Lower lobe of right lung (tissue), 2 donors: ENCODE results near the gene EXD3. TPM values are rescaled to one million over a fixed set of nuclear protein-coding genes. Genes with fewer than 3 reads are reported as not detected.
A peak's percentile ranks its signal among the peaks of the same experiment; 100 is the strongest.

Experiments used
- ATAC-seq, 2 donors: fragments of 200-7000 bp; cut with Tn5 transposase; one replicate each; pipeline ENCODE4 v1.9.1; 2020 to 2022; ENCODE audit warnings: mild to moderate bottlenecking in 2 of 2, moderate library complexity in 2 of 2
- DNase-seq: peaks from one replicate; pipeline ENCODE4 v3.0.0-alpha.2; 2020
- H3K27ac ChIP-seq: fragments of 200-600 bp; one replicate; pipeline ENCODE4 v1.8.0; 2022
- H3K27me3 ChIP-seq: fragments of 200-600 bp; one replicate; pipeline ENCODE4 v1.8.0; 2022; ENCODE audit warnings: low read depth
- H3K36me3 ChIP-seq: fragments of 200-600 bp; one replicate; pipeline ENCODE4 v1.8.0; 2022; ENCODE audit warnings: mild to moderate bottlenecking
- H3K4me1 ChIP-seq: fragments of 200-600 bp; one replicate; pipeline ENCODE4 v1.8.0; 2022
- H3K4me3 ChIP-seq: fragments of 200-600 bp; one replicate; pipeline ENCODE4 v1.8.0; 2022; ENCODE audit warnings: mild to moderate bottlenecking
- H3K9me3 ChIP-seq: fragments of 200-600 bp; one replicate; pipeline ENCODE4 v1.8.0; 2022
- intact Hi-C: fragments of 100-400 bp; cut with DNase I; formaldehyde crosslinking; loops from one replicate; pipeline ENCODE4 v1.11.0; 2022
- total RNA-seq: library from RNA; stranded (reverse); fragmentation: NEBNext Ultra II Directional; extraction: Animal tissue kit (Norgen Biotek cat#: 25700); gene quantifications from one replicate; pipeline ENCODE4 v1.2.1, GENCODE V29; 2021
- TF ChIP-seq, protein P1 (sequence below): fragments of 200-600 bp; IDR thresholded peaks from one replicate; pipeline ENCODE4 v1.8.0; 2022; ENCODE audit warnings: antibody characterized with exemption, mild to moderate bottlenecking
- donor health status: DM: no; HTN: yes; CAD: no; lungs with severe emphysema.

The EXD3 gene
- total RNA-seq, 1 donor from 2014 or later = 25.2 TPM

GRCh38 chr9:137303151-137303892 lies 119.6 kb downstream of the EXD3 start:
- intact Hi-C loops = no loop called here

DNA sequence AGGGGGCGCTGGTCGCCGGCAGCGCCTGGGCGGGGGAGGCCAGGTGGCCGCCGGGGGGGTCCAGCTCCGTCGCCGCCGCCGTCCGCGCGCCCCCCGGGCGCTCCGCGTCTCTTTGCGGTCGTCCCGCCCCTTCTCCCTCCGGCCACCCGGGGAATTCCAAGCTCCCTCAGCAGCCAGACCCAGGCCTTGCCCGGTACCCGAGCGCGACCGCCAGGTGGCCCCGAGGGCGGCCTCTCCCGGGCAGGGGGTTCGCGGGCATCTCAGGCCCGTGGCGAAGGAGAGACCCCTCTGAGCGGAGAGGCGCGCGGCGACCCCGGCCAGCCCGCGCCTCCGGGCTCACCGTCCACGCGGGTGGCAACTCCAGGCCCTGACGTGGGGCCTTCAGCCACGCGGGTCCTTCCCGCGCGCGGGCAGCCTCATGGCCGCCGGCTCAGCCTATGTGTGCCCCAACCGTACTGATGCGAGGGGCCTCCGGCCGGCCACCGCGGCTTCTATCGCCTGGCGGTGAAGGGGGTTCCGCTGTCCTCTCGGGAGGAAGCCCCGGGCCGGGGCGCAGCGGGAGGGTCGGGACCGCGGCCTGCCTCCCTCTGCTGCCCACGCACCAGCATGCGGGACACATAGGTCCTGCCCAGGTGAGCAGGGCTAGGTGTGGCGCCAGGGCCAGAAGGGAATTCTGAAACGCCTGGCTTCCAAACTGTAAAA lies 120.4 kb downstream of the EXD3 start:
- H3K27ac ChIP-seq = peak overlapping the region; percentile 73
- peak; percentile 78 for DNase-seq

More at GRCh38 chr9:137303151-137303892, 119.6 kb downstream of the EXD3 start:
- TF ChIP-seq, protein P1, sequence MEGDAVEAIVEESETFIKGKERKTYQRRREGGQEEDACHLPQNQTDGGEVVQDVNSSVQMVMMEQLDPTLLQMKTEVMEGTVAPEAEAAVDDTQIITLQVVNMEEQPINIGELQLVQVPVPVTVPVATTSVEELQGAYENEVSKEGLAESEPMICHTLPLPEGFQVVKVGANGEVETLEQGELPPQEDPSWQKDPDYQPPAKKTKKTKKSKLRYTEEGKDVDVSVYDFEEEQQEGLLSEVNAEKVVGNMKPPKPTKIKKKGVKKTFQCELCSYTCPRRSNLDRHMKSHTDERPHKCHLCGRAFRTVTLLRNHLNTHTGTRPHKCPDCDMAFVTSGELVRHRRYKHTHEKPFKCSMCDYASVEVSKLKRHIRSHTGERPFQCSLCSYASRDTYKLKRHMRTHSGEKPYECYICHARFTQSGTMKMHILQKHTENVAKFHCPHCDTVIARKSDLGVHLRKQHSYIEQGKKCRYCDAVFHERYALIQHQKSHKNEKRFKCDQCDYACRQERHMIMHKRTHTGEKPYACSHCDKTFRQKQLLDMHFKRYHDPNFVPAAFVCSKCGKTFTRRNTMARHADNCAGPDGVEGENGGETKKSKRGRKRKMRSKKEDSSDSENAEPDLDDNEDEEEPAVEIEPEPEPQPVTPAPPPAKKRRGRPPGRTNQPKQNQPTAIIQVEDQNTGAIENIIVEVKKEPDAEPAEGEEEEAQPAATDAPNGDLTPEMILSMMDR = no peak
- Histone ChIP-seq H3K9me3 (no peaks in the 10 kb centered on the region), H3K4me1 (peaks cover 67% of the 10 kb centered on the region), H3K27me3 (peaks cover 41% of the 10 kb centered on the region), H3K27ac (peak overlapping the region; percentile 73), H3K4me3 (peak overlapping the region; percentile 55), H3K36me3 (no peaks in the 10 kb centered on the region)
- peak; percentile 47 for DNase-seq
- ATAC-seq = no peak

GRCh38 chr9:137302118-137302448 lies 120.9 kb downstream of the EXD3 start, which contains the start of gene NRARP:
NRARP (minus strand) TSS chr9:137302271; CDS start chr9:137301928, 343 bp downstream.
- Histone ChIP-seq H3K9me3 (no peaks in the 10 kb centered on the region), H3K36me3 (no peaks in the 10 kb centered on the region), H3K4me3 (peak within 1 kb of the TSS; percentile 63), H3K4me1 (peaks cover 69% of the 10 kb centered on the region), H3K27me3 (peaks cover 41% of the 10 kb centered on the region), H3K27ac (peak within 1 kb of the TSS; percentile 77)
- intact Hi-C loops = no loop called here
- TF ChIP-seq, protein P1 = no peak
- ATAC-seq (peak; percentile 71 to 74), DNase-seq (peak; percentile 94)

More for the DNA sequence above, 120.4 kb downstream of the EXD3 start:
- Histone ChIP-seq H3K27me3 (peaks cover 41% of the 10 kb centered on the region), H3K4me3 (peak overlapping the region; percentile 55), H3K4me1 (peaks cover 69% of the 10 kb centered on the region), H3K9me3 (no peaks in the 10 kb centered on the region), H3K36me3 (no peaks in the 10 kb centered on the region)
- TF ChIP-seq, protein P1 = peak; percentile 53
- intact Hi-C loops = no loop called here
- peak; percentile 40 to 52 for ATAC-seq

DNA sequence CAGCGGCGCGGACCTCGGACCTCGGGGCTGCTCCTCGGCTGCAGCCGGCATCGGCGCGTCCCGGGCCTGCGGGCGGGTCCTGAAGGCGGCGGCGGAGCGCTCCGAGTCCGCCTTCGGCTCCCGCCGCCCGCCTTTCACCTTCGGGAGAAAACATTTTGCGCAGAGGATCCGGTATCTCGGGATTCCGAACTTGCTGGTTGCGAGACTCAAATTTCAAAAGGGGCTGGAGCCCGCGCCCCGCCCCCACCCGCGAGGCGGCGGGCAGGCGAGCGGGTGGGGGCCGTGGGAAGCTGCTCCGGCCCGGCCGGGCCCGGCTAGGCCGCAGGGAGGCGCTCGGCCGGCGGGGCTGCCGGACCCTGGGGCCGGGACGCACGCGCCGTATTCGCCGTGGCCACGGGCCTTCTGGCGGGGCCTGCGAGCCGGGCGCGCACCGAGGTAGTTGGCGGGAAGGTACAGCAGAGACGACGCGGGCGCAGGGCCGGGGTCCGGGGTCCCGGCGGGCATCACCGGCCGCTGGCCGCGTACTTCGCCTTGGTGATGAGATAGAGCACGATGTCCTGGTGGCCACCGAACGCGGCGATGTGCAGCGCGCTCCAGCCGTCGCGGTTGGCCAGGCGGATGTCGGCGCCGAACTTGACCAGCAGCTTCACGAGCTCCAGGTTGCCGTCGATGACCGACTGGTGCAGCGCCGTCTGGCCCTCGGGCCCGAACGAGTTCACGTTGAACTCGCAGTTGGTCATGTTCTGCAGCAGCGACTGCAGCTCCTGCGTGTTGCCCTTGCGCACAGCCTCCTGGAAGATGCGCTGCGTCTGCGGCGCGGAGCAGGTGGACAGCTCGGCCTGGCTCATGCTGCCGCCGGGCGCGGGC lies 121.6 kb downstream of the EXD3 start:
- Histone ChIP-seq H3K4me3 (peak overlapping the region; percentile 63), H3K27me3 (peaks cover 46% of the 10 kb centered on the region), H3K9me3 (no peaks in the 10 kb centered on the region), H3K36me3 (no peaks in the 10 kb centered on the region), H3K27ac (peak overlapping the region; percentile 77), H3K4me1 (peaks cover 68% of the 10 kb centered on the region)
- ATAC-seq = peak in 1 of 2 donors; percentile 11
- peak; percentile 58 for DNase-seq
- TF ChIP-seq, protein P1 = peak; percentile 7
- intact Hi-C loops = no loop called here

DNA sequence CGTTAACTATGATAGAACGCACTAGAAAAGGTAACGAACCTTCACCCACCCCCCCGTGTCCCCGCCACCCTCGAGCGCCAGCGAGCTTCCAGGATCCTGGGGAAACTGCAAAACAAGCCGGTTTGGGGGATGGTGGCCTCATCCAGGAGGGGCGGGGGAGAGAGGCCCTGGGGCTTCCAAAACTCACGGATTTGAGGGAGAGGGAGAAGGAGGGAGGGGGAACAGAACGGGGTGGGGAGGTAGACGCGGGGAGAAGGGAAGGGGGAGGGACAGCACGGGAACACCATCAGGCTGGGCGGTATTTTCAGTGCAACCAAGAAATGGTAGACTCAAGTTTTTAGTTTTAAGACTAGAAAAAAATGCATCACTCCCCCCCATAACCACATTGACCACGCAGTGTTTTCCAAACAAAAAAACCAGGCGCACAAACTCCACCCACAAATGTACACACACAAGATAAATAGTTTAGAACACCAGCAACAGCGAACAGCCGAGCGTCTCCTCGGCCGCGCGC lies 122.3 kb downstream of the EXD3 start:
- intact Hi-C loops = no loop called here
- TF ChIP-seq, protein P1 = no peak
- Histone ChIP-seq H3K36me3 (no peaks in the 10 kb centered on the region), H3K4me1 (peaks cover 63% of the 10 kb centered on the region), H3K4me3 (peak overlapping the region; percentile 63), H3K27me3 (peaks cover 43% of the 10 kb centered on the region), H3K27ac (peak overlapping the region; percentile 77), H3K9me3 (no peaks in the 10 kb centered on the region)
- no peak for DNase-seq
- ATAC-seq = no peak
